GM12878 (cell line): ENCODE data around the gene CD200R1L. TPM values are rescaled to one million over a fixed set of nuclear protein-coding genes. Genes with fewer than 3 reads are reported as not detected.

ENCODE experiments used
- ATAC-seq: fragments of 200-7000 bp; cut with Tn5 transposase; 3 replicates; pipeline ENCODE4 v1.9.1; 2020; ENCODE audit warnings: mild to moderate bottlenecking, moderate library complexity
- BruUV-seq: library from RNA; stranded (reverse); fragments of 400-500 nt; replicated peaks from 2 replicates; lab custom pipeline; 2021; lab: Mats Ljungman, UMichigan
- CTCF ChIA-PET: fragments of 300-600 bp; sonication (Branson Sonifier 250); formaldehyde crosslinking; extraction: SDS; loops from one replicate; lab custom pipeline; 2021; ENCODE audit warnings: inconsistent platforms; lab: Yijun Ruan, JAX
- POLR2A ChIA-PET: fragments of 350-600 bp; formaldehyde crosslinking; extraction: SDS; loops from one replicate; lab custom pipeline; 2021; ENCODE audit warnings: inconsistent platforms; lab: Charles Lee
- RAD21 ChIA-PET: fragments of 300-600 bp; sonication (Branson Sonifier 250); formaldehyde crosslinking; loops from one replicate; lab custom pipeline; 2023; ENCODE audit warnings: antibody characterized with exemption; ENCODE audit not compliant: unreplicated experiment; lab: Charles Lee
- SMC1A ChIA-PET: fragments of 300-600 bp; sonication (Branson Sonifier 250); formaldehyde crosslinking; loops from one replicate; lab custom pipeline; 2023; ENCODE audit not compliant: unreplicated experiment, uncharacterized antibody; lab: Charles Lee
- DNase-seq: peaks from one replicate; pipeline ENCODE4 v3.0.0-alpha.2; 2011; ENCODE audit warnings: low read depth, low spot score
- FAIRE-seq: peaks from 3 replicates; lab custom pipeline; 2011; peaks lifted over from hg19 to GRCh38; lab: Jason Lieb, UNC
- H2AFZ ChIP-seq: 2 replicates; pipeline ENCODE4 v1.6.0; 2011; ENCODE audit warnings: low read depth, low read length, control low read depth; ENCODE audit not compliant: control insufficient read depth
- H3K27ac ChIP-seq: 2 replicates; pipeline ENCODE4 v1.5.1; 2011; ENCODE audit warnings: control low read depth; ENCODE audit not compliant: control insufficient read depth, insufficient read depth
- H3K27me3 ChIP-seq, 2 experiments: replicated peaks in 1 of 2; 2 replicates each; pipeline versions ENCODE4 v1.6.0 to v1.6.1; 2011; ENCODE audit warnings: low read length in 1 of 2; ENCODE audit not compliant: control insufficient read depth in 2 of 2, insufficient read depth in 2 of 2
- H3K36me3 ChIP-seq, 2 experiments: 2 replicates each; pipeline ENCODE4 v1.5.1; 2011; ENCODE audit warnings: low read length in 1 of 2; ENCODE audit not compliant: control insufficient read depth in 2 of 2, insufficient read depth in 2 of 2
- H3K4me1 ChIP-seq: 2 replicates; pipeline ENCODE4 v1.6.1; 2011; ENCODE audit warnings: mild to moderate bottlenecking, low read length, moderate library complexity, mixed read lengths; ENCODE audit not compliant: control insufficient read depth, insufficient read depth
- H3K4me2 ChIP-seq: 2 replicates; pipeline ENCODE4 v1.6.0; 2011; ENCODE audit warnings: control low read depth; ENCODE audit not compliant: control insufficient read depth, insufficient read depth
- H3K4me3 ChIP-seq: fragments of 200-600 bp; sonication (generic); 2 replicates; pipeline ENCODE4 v1.5.1; 2016
- H3K79me2 ChIP-seq: 2 replicates; pipeline ENCODE4 v1.6.0; 2011; ENCODE audit warnings: low read length; ENCODE audit not compliant: control insufficient read depth, insufficient read depth
- H3K9ac ChIP-seq: 2 replicates; pipeline ENCODE4 v1.8.0; 2011; ENCODE audit warnings: low read length, control low read depth, mixed read lengths; ENCODE audit not compliant: control insufficient read depth, insufficient read depth
- H3K9me3 ChIP-seq: replicated peaks from 3 replicates; pipeline ENCODE4 v1.5.1; 2011; ENCODE audit warnings: mild to moderate bottlenecking, low read length; ENCODE audit not compliant: control insufficient read depth, insufficient read depth
- H4K20me1 ChIP-seq: 2 replicates; pipeline ENCODE4 v1.6.0; 2011; ENCODE audit not compliant: control insufficient read depth, insufficient read depth
- CHD4 ChIP-seq: fragments of 200-600 bp; sonication (generic); IDR thresholded peaks from 2 replicates; pipeline ENCODE4 v1.6.1; 2016; ENCODE audit warnings: mild to moderate bottlenecking
- EP300 ChIP-seq, 2 experiments: fragments of 150-350 bp in 1 of 2; IDR thresholded peaks; 2 replicates each; pipeline ENCODE4 v1.6.1; 2011 to 2012; ENCODE audit warnings: low read depth in 2 of 2, low read length in 2 of 2, borderline replicate concordance in 1 of 2, improper control_type of control experiment in 1 of 2, inconsistent platforms in 1 of 2; ENCODE audit not compliant: control insufficient read depth in 1 of 2
- ETV6 ChIP-seq, 2 experiments: fragments of 450-650 bp in 1 of 2; IDR thresholded peaks in 1 of 2; conservative IDR thresholded peaks in 1 of 2; 2 replicates each; pipeline ENCODE4 v1.6.1; 2014; ENCODE audit warnings: antibody characterized with exemption in 1 of 2, borderline replicate concordance in 1 of 2, low read depth in 1 of 2, mild to moderate bottlenecking in 1 of 2, moderate library complexity in 1 of 2
- FOS ChIP-seq: IDR thresholded peaks from 3 replicates; pipeline ENCODE4 v1.6.1; 2011; ENCODE audit warnings: borderline replicate concordance; ENCODE audit not compliant: insufficient read length; ENCODE audit errors: extremely low read depth
- FOXK2 ChIP-seq: fragments of 450-650 bp; IDR thresholded peaks from 2 replicates; pipeline ENCODE4 v1.6.1; 2017; ENCODE audit warnings: mild to moderate bottlenecking, moderate library complexity
- NR2F1 ChIP-seq: fragments of 450-650 bp; conservative IDR thresholded peaks from 2 replicates; pipeline ENCODE4 v1.6.1; 2017; ENCODE audit warnings: mild to moderate bottlenecking
- PML ChIP-seq: IDR thresholded peaks from 2 replicates; pipeline ENCODE4 v1.6.1; 2012; ENCODE audit warnings: low read length, inconsistent platforms
- POU2F2 ChIP-seq: IDR thresholded peaks from 3 replicates; pipeline ENCODE4 v1.6.1; 2011; ENCODE audit warnings: low read depth, mild to moderate bottlenecking, low read length, borderline replicate concordance
- RBBP5 ChIP-seq: fragments of 200-600 bp; sonication (generic); conservative IDR thresholded peaks from 2 replicates; pipeline ENCODE4 v1.6.1; 2016
- RELA ChIP-seq: fragments of 450-650 bp; IDR thresholded peaks from 2 replicates; pipeline ENCODE4 v1.8.0; 2014; ENCODE audit warnings: borderline replicate concordance; ENCODE audit not compliant: partially characterized antibody
- RUNX3 ChIP-seq: IDR thresholded peaks from 2 replicates; pipeline ENCODE4 v1.6.1; 2012; ENCODE audit warnings: low read length, inconsistent platforms
- SMC3 ChIP-seq: IDR thresholded peaks from 2 replicates; pipeline ENCODE4 v1.6.1; 2011; ENCODE audit warnings: low read length, improper control_type of control experiment, borderline replicate concordance
- ZNF24 ChIP-seq: fragments of 450-650 bp; IDR thresholded peaks from 2 replicates; pipeline ENCODE4 v1.6.1; 2017; ENCODE audit warnings: antibody characterized with exemption, mild to moderate bottlenecking
- ZNF274 ChIP-seq: IDR thresholded peaks from one replicate; pipeline ENCODE4 v1.8.0; 2011; ENCODE audit not compliant: insufficient read length, insufficient read depth
- WGBS: methylation state at CpG from one replicate; pipeline ENCODE4 v1.1.6; 2016; ENCODE audit warnings: low lambda C conversion rate; ENCODE audit not compliant: insufficient replicate concordance, insufficient coverage; ENCODE audit errors: missing lambda C conversion rate; 5-methylcytosine and 5-hydroxymethylcytosine counted together
- in situ Hi-C: fragments of 300-500 bp; cut with MboI; formaldehyde crosslinking; loops from 9 replicates; pipeline ENCODE4 v1.14.3; 2018; ENCODE audit warnings: mixed read lengths
- intact Hi-C: fragments of 100-400 bp; cut with micrococcal nuclease; formaldehyde crosslinking; loops from one replicate; pipeline ENCODE4 v1.14.2; 2022; ENCODE audit not compliant: unreplicated experiment
- polyA plus RNA-seq, 11 experiments: library from polyadenylated mRNA; depleted of rRNA in 4 of 11; unstranded in 6 of 11; stranded (reverse) in 5 of 11; fragments of >200 nt; fragmentation: Nextera tagmentation in 4 of 11; fragmentation: Illumina TruSeq in 1 of 11; extraction: Ambion mirVana in 4 of 11; extraction: Trizol in 1 of 11; gene quantifications; 1 replicate in 1 of 11; 2 replicates in 10 of 11; pipeline versions ENCODE4 v1.2.1 to v1.2.3, GENCODE V29; 2011 to 2016; ENCODE audit warnings: inconsistent platforms in 2 of 11, missing spikeins in 2 of 11, low read depth in 1 of 11
- total RNA-seq, 4 experiments: library from RNA; depleted of rRNA in 3 of 4; stranded (reverse); fragments of >200 nt in 3 of 4; fragmentation: Illumina TruSeq in 1 of 4; extraction: Trizol in 1 of 4; gene quantifications; 2 replicates each; pipeline versions ENCODE4 v1.2.1 to v1.2.3, GENCODE V29; 2013 to 2021
- TF ChIP-seq, protein P1 (sequence below): IDR thresholded peaks from 2 replicates; pipeline ENCODE4 v1.6.1; 2012; ENCODE audit warnings: low read depth, low read length, improper control_type of control experiment
- TF ChIP-seq, protein P2 (sequence below): fragments of 450-650 bp; IDR thresholded peaks from 2 replicates; pipeline ENCODE4 v1.6.1; 2017; ENCODE audit warnings: mild to moderate bottlenecking
- TF ChIP-seq, protein P3 (sequence below): fragments of 450-650 bp; IDR thresholded peaks from 2 replicates; pipeline ENCODE4 v1.6.1; 2017; ENCODE audit warnings: low read depth, mild to moderate bottlenecking, moderate library complexity
- TF ChIP-seq, protein P4 (sequence below): IDR thresholded peaks from 2 replicates; pipeline ENCODE4 v1.6.1; 2011; ENCODE audit warnings: borderline replicate concordance, low read depth, mild to moderate bottlenecking, moderate library complexity, low read length; ENCODE audit not compliant: insufficient read depth, poor library complexity, severe bottlenecking

Gene CD200R1L
- total and polyA plus RNA-seq, 10 of the 15 experiments (the other 5 are each of a cell fraction or from before 2014, with no cell fraction given), result 0.41 TPM; not detected in 9

DNA sequence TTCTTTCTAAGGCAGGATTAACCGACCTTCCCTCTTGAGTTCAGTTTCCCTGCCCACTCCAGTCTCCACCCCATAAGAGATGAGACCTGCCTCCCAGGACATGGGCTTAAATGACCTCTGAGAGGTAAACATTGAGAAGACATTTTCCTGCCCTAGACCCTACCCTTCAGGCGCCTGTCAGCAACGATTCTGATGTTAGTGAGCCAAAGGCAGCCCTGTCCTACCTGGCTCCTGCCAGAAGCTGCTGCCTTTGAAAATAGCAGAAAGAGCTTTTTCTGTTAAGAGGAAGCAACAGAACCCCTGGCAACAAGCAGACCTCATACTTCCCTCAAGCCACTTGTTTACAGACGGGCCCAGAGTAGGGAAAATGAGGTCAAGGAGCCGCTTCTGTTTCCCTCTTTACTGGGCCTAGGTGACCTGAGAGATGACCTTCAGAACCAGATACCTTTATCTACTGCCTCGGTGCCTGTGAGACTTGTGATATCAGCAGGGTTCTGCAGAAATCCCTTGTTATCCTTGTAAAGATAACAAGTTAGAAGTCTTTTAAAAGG, 52.0 kb downstream of the CD200R1L start:
- no peaks in the 10 kb centered on the region; a peak in 2 of 4 replicates for H3K27me3 ChIP-seq
- H2AFZ ChIP-seq, result no peak overlapping the region; the same call in 1 of the 2 replicates
- no peaks in the 10 kb centered on the region for H3K79me2 ChIP-seq
- H3K4me1 ChIP-seq, result no peaks in the 10 kb centered on the region
- H3K36me3 ChIP-seq, result no peaks in the 10 kb centered on the region
- intact Hi-C loops, result no loop called here
- no peaks in the 10 kb centered on the region for H4K20me1 ChIP-seq
- ChIA-PET SMC1A (interaction anchor here (1.5 to 2.2 kb wide), 3 partner anchors 13 to 31 kb away, joined by 3 to 7 read pairs (median 5); no protein-coding TSS in a partner anchor), CTCF (interaction anchor here (0.9 kb wide), 1 partner anchor 19 kb away, joined by 3 read pairs; no protein-coding TSS in a partner anchor)
- WGBS, result 46% methylated on average over 6 of the region's 6 CpGs
- ATAC-seq, result no peak
- DNase-seq, result no peak
- BruUV-seq, result no TSS peak
- no peak overlapping the region for H3K27ac ChIP-seq
- TF ChIP-seq, protein P1, sequence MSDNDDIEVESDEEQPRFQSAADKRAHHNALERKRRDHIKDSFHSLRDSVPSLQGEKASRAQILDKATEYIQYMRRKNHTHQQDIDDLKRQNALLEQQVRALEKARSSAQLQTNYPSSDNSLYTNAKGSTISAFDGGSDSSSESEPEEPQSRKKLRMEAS, result no peak
- TF ChIP-seq CHD4, result no peak
- TF ChIP-seq FOXK2, result no peak
- TF ChIP-seq POU2F2, result no peak
- no peak for TF ChIP-seq SMC3
- TF ChIP-seq, protein P2, sequence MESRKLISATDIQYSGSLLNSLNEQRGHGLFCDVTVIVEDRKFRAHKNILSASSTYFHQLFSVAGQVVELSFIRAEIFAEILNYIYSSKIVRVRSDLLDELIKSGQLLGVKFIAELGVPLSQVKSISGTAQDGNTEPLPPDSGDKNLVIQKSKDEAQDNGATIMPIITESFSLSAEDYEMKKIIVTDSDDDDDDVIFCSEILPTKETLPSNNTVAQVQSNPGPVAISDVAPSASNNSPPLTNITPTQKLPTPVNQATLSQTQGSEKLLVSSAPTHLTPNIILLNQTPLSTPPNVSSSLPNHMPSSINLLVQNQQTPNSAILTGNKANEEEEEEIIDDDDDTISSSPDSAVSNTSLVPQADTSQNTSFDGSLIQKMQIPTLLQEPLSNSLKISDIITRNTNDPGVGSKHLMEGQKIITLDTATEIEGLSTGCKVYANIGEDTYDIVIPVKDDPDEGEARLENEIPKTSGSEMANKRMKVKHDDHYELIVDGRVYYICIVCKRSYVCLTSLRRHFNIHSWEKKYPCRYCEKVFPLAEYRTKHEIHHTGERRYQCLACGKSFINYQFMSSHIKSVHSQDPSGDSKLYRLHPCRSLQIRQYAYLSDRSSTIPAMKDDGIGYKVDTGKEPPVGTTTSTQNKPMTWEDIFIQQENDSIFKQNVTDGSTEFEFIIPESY, result no peak
- TF ChIP-seq ZNF24, result no peak
- no peak for TF ChIP-seq PML
- no peak for TF ChIP-seq RBBP5
- no peak for TF ChIP-seq RUNX3
- TF ChIP-seq, protein P3, sequence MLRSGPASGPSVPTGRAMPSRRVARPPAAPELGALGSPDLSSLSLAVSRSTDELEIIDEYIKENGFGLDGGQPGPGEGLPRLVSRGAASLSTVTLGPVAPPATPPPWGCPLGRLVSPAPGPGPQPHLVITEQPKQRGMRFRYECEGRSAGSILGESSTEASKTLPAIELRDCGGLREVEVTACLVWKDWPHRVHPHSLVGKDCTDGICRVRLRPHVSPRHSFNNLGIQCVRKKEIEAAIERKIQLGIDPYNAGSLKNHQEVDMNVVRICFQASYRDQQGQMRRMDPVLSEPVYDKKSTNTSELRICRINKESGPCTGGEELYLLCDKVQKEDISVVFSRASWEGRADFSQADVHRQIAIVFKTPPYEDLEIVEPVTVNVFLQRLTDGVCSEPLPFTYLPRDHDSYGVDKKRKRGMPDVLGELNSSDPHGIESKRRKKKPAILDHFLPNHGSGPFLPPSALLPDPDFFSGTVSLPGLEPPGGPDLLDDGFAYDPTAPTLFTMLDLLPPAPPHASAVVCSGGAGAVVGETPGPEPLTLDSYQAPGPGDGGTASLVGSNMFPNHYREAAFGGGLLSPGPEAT, result no peak
- no peak for TF ChIP-seq ETV6 (conservative IDR thresholded peaks at IDR 0.05 in 1 of 2, IDR thresholded peaks at IDR 0.05 in 1 of 2; ENCODE audit: borderline replicate concordance in 1 of 2, low read depth in 1 of 2)
- no peak for TF ChIP-seq ZNF274
- no peak for TF ChIP-seq NR2F1
- TF ChIP-seq, protein P4, sequence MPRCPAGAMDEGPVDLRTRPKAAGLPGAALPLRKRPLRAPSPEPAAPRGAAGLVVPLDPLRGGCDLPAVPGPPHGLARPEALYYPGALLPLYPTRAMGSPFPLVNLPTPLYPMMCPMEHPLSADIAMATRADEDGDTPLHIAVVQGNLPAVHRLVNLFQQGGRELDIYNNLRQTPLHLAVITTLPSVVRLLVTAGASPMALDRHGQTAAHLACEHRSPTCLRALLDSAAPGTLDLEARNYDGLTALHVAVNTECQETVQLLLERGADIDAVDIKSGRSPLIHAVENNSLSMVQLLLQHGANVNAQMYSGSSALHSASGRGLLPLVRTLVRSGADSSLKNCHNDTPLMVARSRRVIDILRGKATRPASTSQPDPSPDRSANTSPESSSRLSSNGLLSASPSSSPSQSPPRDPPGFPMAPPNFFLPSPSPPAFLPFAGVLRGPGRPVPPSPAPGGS, result no peak
- TF ChIP-seq FOS, result no peak
- TF ChIP-seq EP300 (IDR thresholded peaks at IDR 0.05; ENCODE audit: borderline replicate concordance in 1 of 2, control insufficient read depth in 1 of 2, low read depth in 2 of 2, low read length in 2 of 2), result no peak
- TF ChIP-seq RELA, result no peak
- TF ChIP-seq, all 136 proteins: peak for 0
- in situ Hi-C loops, result no loop called here
- Histone ChIP-seq H3K9ac (no peak overlapping the region), H3K4me2 (no peak overlapping the region), H3K9me3 (no peaks in the 10 kb centered on the region; the same call in 1 of the 3 replicates), H3K4me3 (no peak overlapping the region)
- peak; percentile 57 for FAIRE-seq
- ChIA-PET POLR2A (no interaction called here), RAD21 (no interaction called here)
